RWPE1 (cell line): ENCODE data around the gene SEPTIN2.
"Not testable (repeated sequence)": the region's sequence is repeated elsewhere in the genome, so short reads cannot be mapped to it uniquely, and the experiment has no call there.

Source experiments
- CTCF ChIA-PET: fragments of 350-600 bp; sonication (Branson Sonifier 250); formaldehyde crosslinking; extraction: SDS; loops from one replicate; lab custom pipeline; 2021; lab: Yijun Ruan, JAX
- POLR2A ChIA-PET: fragments of 400-600 bp; formaldehyde crosslinking; extraction: SDS; loops from one replicate; lab custom pipeline; 2020; ENCODE audit warnings: antibody characterized with exemption; ENCODE audit not compliant: low non-redundant PET; lab: Yijun Ruan, JAX
- DNase-seq: peaks from one replicate; pipeline ENCODE4 v3.0.0; 2012; ENCODE audit warnings: low spot score
- H3K27ac ChIP-seq: fragments of 450-650 bp; 2 replicates; pipeline ENCODE4 v1.5.1; 2017
- TF ChIP-seq, protein P1 (sequence below): fragments of 450-650 bp; conservative IDR thresholded peaks from 2 replicates; pipeline ENCODE4 v1.5.1; 2017; ENCODE audit warnings: low read depth, mild to moderate bottlenecking

Gene SEPTIN2

GRCh38 chr2:241286348-241287090 is 29.2 kb upstream of the SEPTIN2 start:
- no peak for DNase-seq
- H3K27ac ChIP-seq = peak overlapping the region; percentile 83
- ChIA-PET POLR2A (no interaction called here), CTCF (interaction anchor here (0.6 kb wide), 1 partner anchor 320 kb away, joined by 3 read pairs; no protein-coding TSS in a partner anchor)
- TF ChIP-seq, protein P1, sequence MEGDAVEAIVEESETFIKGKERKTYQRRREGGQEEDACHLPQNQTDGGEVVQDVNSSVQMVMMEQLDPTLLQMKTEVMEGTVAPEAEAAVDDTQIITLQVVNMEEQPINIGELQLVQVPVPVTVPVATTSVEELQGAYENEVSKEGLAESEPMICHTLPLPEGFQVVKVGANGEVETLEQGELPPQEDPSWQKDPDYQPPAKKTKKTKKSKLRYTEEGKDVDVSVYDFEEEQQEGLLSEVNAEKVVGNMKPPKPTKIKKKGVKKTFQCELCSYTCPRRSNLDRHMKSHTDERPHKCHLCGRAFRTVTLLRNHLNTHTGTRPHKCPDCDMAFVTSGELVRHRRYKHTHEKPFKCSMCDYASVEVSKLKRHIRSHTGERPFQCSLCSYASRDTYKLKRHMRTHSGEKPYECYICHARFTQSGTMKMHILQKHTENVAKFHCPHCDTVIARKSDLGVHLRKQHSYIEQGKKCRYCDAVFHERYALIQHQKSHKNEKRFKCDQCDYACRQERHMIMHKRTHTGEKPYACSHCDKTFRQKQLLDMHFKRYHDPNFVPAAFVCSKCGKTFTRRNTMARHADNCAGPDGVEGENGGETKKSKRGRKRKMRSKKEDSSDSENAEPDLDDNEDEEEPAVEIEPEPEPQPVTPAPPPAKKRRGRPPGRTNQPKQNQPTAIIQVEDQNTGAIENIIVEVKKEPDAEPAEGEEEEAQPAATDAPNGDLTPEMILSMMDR = no peak

- DNase-seq = no peak
- peak overlapping the region; percentile 61 for H3K27ac ChIP-seq
- CTCF ChIA-PET = interaction anchor here (0.6 to 1.3 kb wide), 3 partner anchors 11 to 76 kb away, joined by 3 to 4 read pairs (median 3); no protein-coding TSS in a partner anchor
- TF ChIP-seq, protein P1 = no peak
- POLR2A ChIA-PET = interaction anchor here (1.3 kb wide), 1 partner anchor 27 kb away, joined by 6 read pairs; no protein-coding TSS in a partner anchor
These were observed 27.3 kb upstream of the SEPTIN2 start for GRCh38 chr2:241288324-241288888.

DNA sequence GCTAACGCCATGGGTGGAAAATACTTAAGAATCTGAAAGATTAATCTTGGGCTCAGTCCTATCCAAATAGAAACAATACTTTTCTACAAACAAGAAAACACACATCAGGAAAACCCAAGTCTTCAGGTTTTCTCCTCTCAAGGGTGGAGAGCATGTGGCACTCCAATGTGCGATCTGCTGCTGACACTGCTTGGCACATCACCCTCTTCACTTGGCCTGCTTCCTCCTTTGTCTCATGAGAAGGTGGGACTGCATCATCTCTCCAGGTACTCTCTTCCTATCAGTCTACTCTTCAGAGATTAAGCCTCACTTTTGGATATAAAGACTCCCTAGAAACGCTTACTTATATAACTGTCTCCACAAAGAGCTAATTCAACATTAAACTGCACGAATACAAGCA is 26.7 kb upstream of the SEPTIN2 start:
- TF ChIP-seq, protein P1 = no peak
- H3K27ac ChIP-seq = no peak overlapping the region
- ChIA-PET CTCF (interaction anchor here (0.6 to 1.3 kb wide), 3 partner anchors 10 to 81 kb away, joined by 3 read pairs; no protein-coding TSS in a partner anchor), POLR2A (no interaction called here)
- DNase-seq = no peak

GRCh38 chr2:241289597-241289996 is 26.1 kb upstream of the SEPTIN2 start:
- CTCF ChIA-PET = interaction anchor here (0.6 to 1.3 kb wide), 3 partner anchors 10 to 81 kb away, joined by 3 read pairs; no protein-coding TSS in a partner anchor
- POLR2A ChIA-PET = no interaction called here
- H3K27ac ChIP-seq = no peak overlapping the region
- TF ChIP-seq, protein P1 = no peak
- DNase-seq = no peak

DNA sequence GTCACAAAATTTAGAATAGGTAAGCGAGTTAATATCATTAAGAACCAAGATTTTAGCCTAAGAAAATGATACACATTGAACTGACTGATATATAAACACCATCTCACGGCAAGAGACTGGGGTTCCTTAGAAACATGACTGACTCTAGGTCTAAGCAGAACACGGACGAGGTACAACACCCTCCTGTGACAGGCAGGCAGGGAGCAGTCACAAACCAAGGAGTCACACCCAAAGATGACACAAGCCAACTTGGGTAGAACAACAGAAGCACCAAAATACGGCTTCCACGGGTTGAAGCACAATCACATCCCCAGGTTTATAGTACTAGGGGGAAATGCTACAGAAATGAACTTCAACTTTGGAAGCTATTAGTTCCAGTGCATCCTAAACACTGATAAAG is 24.6 kb upstream of the SEPTIN2 start:
- ChIA-PET POLR2A (no interaction called here), CTCF (interaction anchor here (0.5 to 0.6 kb wide), 2 partner anchors 21 to 30 kb away, joined by 3 read pairs; no protein-coding TSS in a partner anchor)
- TF ChIP-seq, protein P1 = no peak
- H3K27ac ChIP-seq = no peak overlapping the region
- no peak for DNase-seq

GRCh38 chr2:241291977-241292376 is 23.7 kb upstream of the SEPTIN2 start:
- H3K27ac ChIP-seq = no peak overlapping the region
- TF ChIP-seq, protein P1 = no peak
- ChIA-PET CTCF (interaction anchor here (0.6 kb wide), 1 partner anchor 30 kb away, joined by 3 read pairs; no protein-coding TSS in a partner anchor), POLR2A (no interaction called here)
- no peak for DNase-seq

DNA sequence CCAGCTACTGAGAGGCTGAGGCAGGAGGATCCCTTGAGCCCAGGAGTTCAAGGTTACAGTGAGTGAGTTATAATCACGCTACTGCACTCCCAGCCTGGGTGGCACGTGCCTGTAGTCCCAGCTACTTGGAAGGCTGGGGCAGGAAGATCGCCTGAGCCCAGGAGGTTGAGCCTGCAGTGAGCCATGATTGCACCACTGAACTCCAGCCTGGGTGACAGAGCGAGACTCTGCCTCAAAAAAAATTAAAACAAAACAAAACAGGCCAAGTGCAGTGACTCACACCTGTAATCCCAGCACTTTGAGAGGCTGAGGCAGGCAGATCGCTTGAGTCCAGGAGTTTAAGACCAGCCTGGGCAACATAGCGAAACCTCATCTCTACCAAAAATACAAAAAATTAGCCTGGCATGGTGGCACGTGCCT is 22.3 kb upstream of the SEPTIN2 start:
- peak overlapping the region; percentile 68 for H3K27ac ChIP-seq
- CTCF ChIA-PET = interaction anchor here (0.6 kb wide), 1 partner anchor 26 kb away, joined by 3 read pairs; no protein-coding TSS in a partner anchor
- DNase-seq, POLR2A ChIA-PET: not testable (repeated sequence)
